ENCODE data around the gene HELQ.

- TF ChIP-seq CTCF (IDR thresholded peaks at IDR 0.05; ENCODE audit: poor library complexity) = no peak
- no peak for TF ChIP-seq EZH2 (IDR thresholded peaks at IDR 0.05; ENCODE audit: borderline replicate concordance)
These were observed 67.3 kb downstream of the HELQ start for GRCh38 chr4:83388313-83388676.
